OCI-LY3 (cell line): ENCODE results near the gene HOXA4.

Source experiments
- H2AFZ ChIP-seq: fragments of 200-600, 300-600 bp; shearing (Covaris generic); 2 replicates; pipeline ENCODE4 v1.6.0; 2014; ENCODE audit warnings: antibody characterized with exemption, low read depth, low read length
- H3K27ac ChIP-seq: fragments of 200-600, 300-600 bp; sonication (generic); 2 replicates; pipeline ENCODE4 v1.5.1; 2014; ENCODE audit warnings: mild to moderate bottlenecking, low read length, moderate library complexity, mixed read lengths
- H3K27me3 ChIP-seq: fragments of 200-600, 300-600 bp; sonication (generic); 2 replicates; pipeline ENCODE4 v1.6.1; 2014; ENCODE audit warnings: low read depth, low read length, mixed read lengths
- H3K36me3 ChIP-seq: fragments of 200-600, 300-600 bp; sonication (generic); replicated peaks from 2 replicates; pipeline ENCODE3; 2014; ENCODE audit warnings: low read depth, low read length, mixed read lengths
- H3K4me1 ChIP-seq: fragments of 300-600, 200-600 bp; sonication (generic); 2 replicates; pipeline ENCODE4 v1.6.1; 2014; ENCODE audit warnings: low read length, mixed read lengths
- H3K4me2 ChIP-seq: fragments of 200-600, 300-600 bp; sonication (generic); 2 replicates; pipeline ENCODE4 v1.6.1; 2014; ENCODE audit warnings: low read length, mixed read lengths
- H3K4me3 ChIP-seq: fragments of 300-600, 200-600 bp; sonication (generic); 2 replicates; pipeline ENCODE4 v1.5.1; 2014; ENCODE audit warnings: antibody characterized with exemption, mild to moderate bottlenecking, low read length, moderate library complexity
- H3K79me2 ChIP-seq: fragments of 300-600, 200-600 bp; shearing (Covaris generic); 2 replicates; pipeline ENCODE4 v1.6.1; 2014; ENCODE audit warnings: mild to moderate bottlenecking, low read length, mixed read lengths
- H3K9ac ChIP-seq: fragments of 300-600, 200-600 bp; shearing (Covaris generic); 2 replicates; pipeline ENCODE4 v1.6.0; 2014; ENCODE audit warnings: mild to moderate bottlenecking, low read length, moderate library complexity
- H3K9me3 ChIP-seq: fragments of 200-600, 300-600 bp; shearing (Covaris generic); 2 replicates; pipeline ENCODE4 v1.6.1; 2014; ENCODE audit warnings: low read length, mixed read lengths; ENCODE audit not compliant: insufficient read depth
- H4K20me1 ChIP-seq: fragments of 200-600, 300-600 bp; sonication (generic); 2 replicates; pipeline ENCODE4 v1.6.1; 2016; ENCODE audit warnings: low read length, mixed read lengths; ENCODE audit not compliant: insufficient read depth
- CTCF ChIP-seq: fragments of 200-600, 300-600 bp; sonication (generic); IDR thresholded peaks from 2 replicates; pipeline ENCODE4 v1.5.1; 2014; ENCODE audit warnings: antibody characterized with exemption, low read length, low read depth
- EZH2phosphoT487 ChIP-seq: fragments of 200-600 bp; shearing (Covaris generic); IDR thresholded peaks from 2 replicates; pipeline ENCODE4 v1.6.1; 2018; ENCODE audit warnings: antibody characterized with exemption, mixed run types, low read depth

HOXA4 gene

GRCh38 chr7:27156916-27157701 lies 26.6 kb upstream of the HOXA4 start:
- no peak overlapping the region for H3K9ac ChIP-seq
- H3K9me3 ChIP-seq, result no peaks in the 10 kb centered on the region
- no peaks in the 10 kb centered on the region for H3K36me3 ChIP-seq
- H3K4me1 ChIP-seq, result 0 out of 2 replicates have a peak, but pooled peaks cover 5% of the 10 kb centered on the region
- H2AFZ ChIP-seq, result no peak overlapping the region
- H4K20me1 ChIP-seq, result no peaks in the 10 kb centered on the region
- no peak overlapping the region for H3K4me2 ChIP-seq
- no peak for TF ChIP-seq CTCF
- H3K27ac ChIP-seq, result no peak overlapping the region
- no peaks in the 10 kb centered on the region for H3K79me2 ChIP-seq
- no peaks in the 10 kb centered on the region for H3K27me3 ChIP-seq
- no peak overlapping the region for H3K4me3 ChIP-seq

- Histone ChIP-seq H3K4me2 (no peak within 1 kb of the TSS), H2AFZ (no peak within 1 kb of the TSS), H3K4me1 (0 out of 2 replicates have a peak, but pooled peaks cover 8% of the 10 kb centered on the region), H3K27ac (no peak within 1 kb of the TSS), H4K20me1 (no peaks in the 10 kb centered on the region), H3K36me3 (no peaks in the 10 kb centered on the region), H3K9ac (no peak within 1 kb of the TSS), H3K9me3 (no peaks in the 10 kb centered on the region), H3K4me3 (no peak within 1 kb of the TSS), H3K79me2 (no peaks in the 10 kb centered on the region), H3K27me3 (no peaks in the 10 kb centered on the region)
- no peak for TF ChIP-seq CTCF
- TF ChIP-seq EZH2phosphoT487, result no peak
Measured at GRCh38 chr7:27156508-27156898, 25.9 kb upstream of the HOXA4 start, which contains the start of gene HOXA7. HOXA7 (minus strand) TSS chr7:27156675; CDS start chr7:27156545, 130 bp downstream.

- Histone ChIP-seq H2AFZ (no peak overlapping the region), H3K36me3 (no peaks in the 10 kb centered on the region), H3K27me3 (no peaks in the 10 kb centered on the region), H3K4me3 (no peak overlapping the region), H3K4me1 (0 out of 2 replicates have a peak, but pooled peaks cover 9% of the 10 kb centered on the region), H3K27ac (no peak overlapping the region), H3K9ac (no peak overlapping the region), H3K9me3 (no peaks in the 10 kb centered on the region), H3K4me2 (no peak overlapping the region), H4K20me1 (no peaks in the 10 kb centered on the region), H3K79me2 (no peaks in the 10 kb centered on the region)
- TF ChIP-seq EZH2phosphoT487 (no peak), CTCF (no peak)
Measured at GRCh38 chr7:27155816-27156507, 25.4 kb upstream of the HOXA4 start.
